Esophagus squamous epithelium (tissue), 4 donors: ENCODE data around the gene MYLK2.

ENCODE experiments used
- CTCF ChIP-seq, 6 experiments: fragments of 450-650 bp in 4 of 6; fragments of 200-600 bp in 2 of 6; sonication (generic) in 2 of 6; IDR thresholded peaks; one replicate each; pipeline ENCODE4 v1.5.1; 2016 to 2019; ENCODE audit warnings: antibody characterized with exemption in 6 of 6, mild to moderate bottlenecking in 4 of 6, moderate library complexity in 4 of 6
- POLR2A ChIP-seq, 4 donors: fragments of 450-650 bp; IDR thresholded peaks; one replicate each; pipeline ENCODE4 v1.6.1; 2017; ENCODE audit warnings: antibody characterized with exemption in 4 of 4, mild to moderate bottlenecking in 4 of 4, moderate library complexity in 3 of 4

GRCh38 chr20:31806564-31807355, 12.4 kb upstream of the MYLK2 start:
- TF ChIP-seq POLR2A (IDR thresholded peaks at IDR 0.05) (no peak), CTCF (IDR thresholded peaks at IDR 0.05) (no peak)
